WTC11 (cell line): ENCODE results near the gene BMX. TPM values are rescaled to one million over a fixed set of nuclear protein-coding genes. Genes with fewer than 3 reads are reported as not detected.

Experiments
- ATAC-seq: fragments of 200-7000 bp; cut with Tn5 transposase; 2 replicates; pipeline ENCODE4 v1.10.0; 2021; ENCODE audit warnings: mild to moderate bottlenecking, moderate library complexity
- CTCF ChIA-PET: fragments of 300-600 bp; sonication (Branson Sonifier 250); formaldehyde crosslinking; loops from one replicate; lab custom pipeline; 2021; ENCODE audit warnings: antibody characterized with exemption; lab: Charles Lee
- POLR2A ChIA-PET: fragments of 350-600 bp; sonication (Branson Sonifier 250); formaldehyde crosslinking; loops from one replicate; lab custom pipeline; 2021; ENCODE audit warnings: antibody characterized with exemption; lab: Charles Lee
- DNase-seq: peaks from one replicate; pipeline ENCODE4 v3.0.0; 2021; ENCODE audit warnings: low spot score
- H3K27ac Mint-ChIP-seq: 2 replicates; pipeline ENCODE4 v1.8.0; 2021; ENCODE audit warnings: mixed read lengths
- H3K27me3 Mint-ChIP-seq: 2 replicates; pipeline ENCODE4 v1.8.0; 2021; ENCODE audit warnings: low read depth, mild to moderate bottlenecking, moderate library complexity, mixed read lengths
- H3K36me3 Mint-ChIP-seq: 2 replicates; pipeline ENCODE4 v1.8.0; 2021; ENCODE audit warnings: mixed read lengths
- H3K4me1 Mint-ChIP-seq: 2 replicates; pipeline ENCODE4 v1.8.0; 2022; ENCODE audit warnings: mixed read lengths
- H3K4me3 Mint-ChIP-seq: 2 replicates; pipeline ENCODE4 v1.8.0; 2021; ENCODE audit warnings: mild to moderate bottlenecking, moderate library complexity, mixed read lengths
- H3K9me3 Mint-ChIP-seq: 2 replicates; pipeline ENCODE4 v1.8.0; 2021; ENCODE audit warnings: mixed read lengths
- CTCF ChIP-seq: fragments of 200-600 bp; IDR thresholded peaks from 2 replicates; pipeline ENCODE4 v1.8.0; 2022; ENCODE audit warnings: antibody characterized with exemption
- E2F1 ChIP-seq: sonication (generic); formaldehyde crosslinking; IDR thresholded peaks from 2 replicates; pipeline ENCODE4 v1.8.0; 2022; ENCODE audit warnings: mild to moderate bottlenecking, missing genetic modification reagents
- ESRRA ChIP-seq: sonication (generic); formaldehyde crosslinking; IDR thresholded peaks from 2 replicates; pipeline ENCODE4 v1.8.1; 2022; ENCODE audit warnings: mild to moderate bottlenecking, missing genetic modification reagents, borderline replicate concordance
- FOXP4 ChIP-seq: sonication (generic); formaldehyde crosslinking; IDR thresholded peaks from 2 replicates; pipeline ENCODE4 v1.8.0; 2022; ENCODE audit warnings: mild to moderate bottlenecking, missing genetic modification reagents
- NFYB ChIP-seq: sonication (generic); formaldehyde crosslinking; conservative IDR thresholded peaks from 2 replicates; pipeline ENCODE4 v1.8.0; 2022; ENCODE audit warnings: low read depth, missing genetic modification reagents
- PRDM15 ChIP-seq: sonication (generic); formaldehyde crosslinking; IDR thresholded peaks from 2 replicates; pipeline ENCODE4 v1.8.0; 2022; ENCODE audit warnings: missing genetic modification reagents
- PREB ChIP-seq: sonication (generic); formaldehyde crosslinking; IDR thresholded peaks from 2 replicates; pipeline ENCODE4 v1.8.1; 2022; ENCODE audit warnings: mild to moderate bottlenecking, missing genetic modification reagents, moderate library complexity, borderline replicate concordance
- SMAD4 ChIP-seq: sonication (generic); formaldehyde crosslinking; IDR thresholded peaks from 2 replicates; pipeline ENCODE4 v1.8.0; 2022; ENCODE audit warnings: mild to moderate bottlenecking, missing genetic modification reagents
- SP1 ChIP-seq: sonication (generic); formaldehyde crosslinking; conservative IDR thresholded peaks from 2 replicates; pipeline ENCODE4 v1.8.1; 2022; ENCODE audit warnings: missing genetic modification reagents
- TCF7 ChIP-seq: sonication (generic); formaldehyde crosslinking; IDR thresholded peaks from 2 replicates; pipeline ENCODE4 v1.8.0; 2022; ENCODE audit warnings: mild to moderate bottlenecking, low read depth, missing genetic modification reagents, moderate library complexity
- TEAD1 ChIP-seq: sonication (generic); formaldehyde crosslinking; IDR thresholded peaks from 2 replicates; pipeline ENCODE4 v1.8.0; 2022; ENCODE audit warnings: mild to moderate bottlenecking, missing genetic modification reagents
- ZNF396 ChIP-seq: fragments of 250-450 bp; sonication (Bioruptor Pico); IDR thresholded peaks from 2 replicates; pipeline ENCODE4 v1.8.0; 2021; ENCODE audit warnings: mild to moderate bottlenecking, moderate library complexity, borderline replicate concordance
- ZNF532 ChIP-seq: fragments of 250-450 bp; sonication (Bioruptor Pico); IDR thresholded peaks from 2 replicates; pipeline ENCODE4 v1.9.0; 2021; ENCODE audit warnings: mild to moderate bottlenecking, borderline replicate concordance
- total RNA-seq: library from RNA; stranded (reverse); gene quantifications from 3 replicates; pipeline ENCODE4 v1.2.3, GENCODE V29; 2021

The BMX gene
- total RNA-seq, 1 experiment from 2014 or later = not detected

- TF ChIP-seq FOXP4 (CRISPR knock-in tag) = no peak
- TF ChIP-seq NFYB (CRISPR knock-in tag) = no peak
- no peak for TF ChIP-seq E2F1 (CRISPR knock-in tag)
- TF ChIP-seq SP1 (CRISPR knock-in tag) = no peak
- no peak for TF ChIP-seq ZNF396 (CRISPR knock-in tag)
- TF ChIP-seq TCF7 = no peak
- no peak for TF ChIP-seq CTCF
- no peak for TF ChIP-seq PRDM15 (CRISPR knock-in tag)
- TF ChIP-seq ZNF532 (CRISPR knock-in tag) = no peak
Observed at GRCh38 chrX:15549189-15550012, 48.8 kb downstream of the BMX start (continued).

GRCh38 chrX:15559227-15559626 is 58.6 kb downstream of the BMX start:
- ATAC-seq (no peak), DNase-seq (no peak)
- no peak overlapping the region for H3K4me3 Mint-ChIP-seq
- POLR2A ChIA-PET = no interaction called here
- CTCF ChIA-PET = no interaction called here
- no peak overlapping the region for H3K27ac Mint-ChIP-seq
- no peaks in the 10 kb centered on the region for H3K36me3 Mint-ChIP-seq
- H3K27me3 Mint-ChIP-seq = no peaks in the 10 kb centered on the region
- H3K9me3 Mint-ChIP-seq = no peaks in the 10 kb centered on the region
- no peaks in the 10 kb centered on the region for H3K4me1 Mint-ChIP-seq
- TF ChIP-seq ESRRA (no peak), SMAD4 (CRISPR knock-in tag) (no peak), PREB (CRISPR knock-in tag) (no peak), TEAD1 (CRISPR knock-in tag) (no peak)
